ENCODE results near the gene NBDY.

DNA sequence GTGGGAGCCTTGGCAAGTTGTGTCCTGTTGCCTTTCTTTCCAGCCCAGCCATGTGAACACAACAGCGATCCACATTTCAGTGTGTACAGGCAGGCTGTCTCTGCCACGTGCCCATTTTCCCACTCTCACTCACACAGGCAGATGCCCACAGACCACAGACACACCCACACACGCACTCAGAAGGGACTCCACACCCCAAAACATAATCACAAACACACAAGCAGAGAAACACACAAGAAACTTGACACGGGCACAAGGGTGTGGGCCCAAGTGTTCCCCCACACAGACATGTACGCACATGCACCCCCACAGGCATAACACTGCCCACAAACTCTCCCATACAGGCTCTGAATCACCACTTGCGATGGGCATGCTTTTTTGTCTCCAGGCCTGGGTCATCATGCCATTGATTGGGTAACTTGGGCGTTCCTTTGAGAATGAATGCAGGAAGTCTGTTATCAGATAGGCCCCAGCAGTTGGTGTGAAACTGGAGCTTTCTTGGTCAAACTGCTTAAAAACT, 84.3 kb downstream of the NBDY start:
- no peak for TF ChIP-seq EZH2 (IDR thresholded peaks at IDR 0.05)
- TF ChIP-seq POLR2AphosphoS5 (IDR thresholded peaks at IDR 0.05; ENCODE audit: borderline replicate concordance, low read depth, low read length) = no peak

Measured in SK-N-MC (cell line).